ENCODE data around the gene LMTK3.

The LMTK3 gene

DNA sequence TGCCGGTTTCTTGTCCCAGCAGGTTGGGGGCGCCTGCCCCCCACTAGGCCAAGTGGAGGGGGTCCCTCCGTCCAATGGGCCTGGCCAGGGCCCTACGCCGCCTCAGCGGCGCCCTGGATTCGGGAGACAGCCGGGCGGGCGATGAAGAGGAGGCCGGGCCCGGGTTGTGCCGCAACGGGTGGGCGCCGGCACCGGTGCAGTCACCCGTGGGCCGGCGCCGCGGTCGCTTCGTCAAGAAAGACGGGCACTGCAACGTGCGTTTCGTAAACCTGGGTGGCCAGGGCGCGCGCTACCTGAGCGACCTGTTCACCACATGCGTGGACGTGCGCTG, 50.0 kb downstream of the LMTK3 start:
- ATAC-seq, result no peak

DNA sequence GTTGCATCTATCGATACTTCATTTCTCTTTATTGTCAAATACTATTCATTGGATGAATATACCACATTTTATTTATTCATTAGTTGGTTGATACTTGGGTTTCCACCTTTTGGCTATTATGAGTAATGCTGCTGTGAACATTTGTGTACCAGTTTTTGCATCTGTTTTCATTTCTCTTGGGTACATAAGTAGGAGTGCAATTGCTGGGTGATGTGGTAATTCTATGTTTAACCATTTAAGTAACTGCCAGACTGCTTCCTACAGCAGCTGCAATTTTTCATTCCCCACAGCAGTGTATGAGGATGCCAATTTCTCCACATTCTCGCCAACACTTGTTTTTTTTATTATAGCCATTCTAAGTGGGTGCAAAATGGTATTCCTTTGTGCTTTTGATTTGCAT, 53.6 kb downstream of the LMTK3 start:
- TF ChIP-seq, protein P1, sequence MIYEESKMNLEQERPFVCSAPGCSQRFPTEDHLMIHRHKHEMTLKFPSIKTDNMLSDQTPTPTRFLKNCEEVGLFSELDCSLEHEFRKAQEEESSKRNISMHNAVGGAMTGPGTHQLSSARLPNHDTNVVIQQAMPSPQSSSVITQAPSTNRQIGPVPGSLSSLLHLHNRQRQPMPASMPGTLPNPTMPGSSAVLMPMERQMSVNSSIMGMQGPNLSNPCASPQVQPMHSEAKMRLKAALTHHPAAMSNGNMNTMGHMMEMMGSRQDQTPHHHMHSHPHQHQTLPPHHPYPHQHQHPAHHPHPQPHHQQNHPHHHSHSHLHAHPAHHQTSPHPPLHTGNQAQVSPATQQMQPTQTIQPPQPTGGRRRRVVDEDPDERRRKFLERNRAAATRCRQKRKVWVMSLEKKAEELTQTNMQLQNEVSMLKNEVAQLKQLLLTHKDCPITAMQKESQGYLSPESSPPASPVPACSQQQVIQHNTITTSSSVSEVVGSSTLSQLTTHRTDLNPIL (CRISPR knock-in tag; IDR thresholded peaks at IDR 0.05; ENCODE audit: low read depth), result no peak
- TF ChIP-seq TCF4 (CRISPR knock-in tag; IDR thresholded peaks at IDR 0.05; ENCODE audit: borderline replicate concordance) (no peak), TOX (CRISPR knock-in tag; IDR thresholded peaks at IDR 0.05; ENCODE audit: borderline replicate concordance) (no peak), ZNF70 (CRISPR knock-in tag; IDR thresholded peaks at IDR 0.05) (no peak)
- TF ChIP-seq, protein P2, sequence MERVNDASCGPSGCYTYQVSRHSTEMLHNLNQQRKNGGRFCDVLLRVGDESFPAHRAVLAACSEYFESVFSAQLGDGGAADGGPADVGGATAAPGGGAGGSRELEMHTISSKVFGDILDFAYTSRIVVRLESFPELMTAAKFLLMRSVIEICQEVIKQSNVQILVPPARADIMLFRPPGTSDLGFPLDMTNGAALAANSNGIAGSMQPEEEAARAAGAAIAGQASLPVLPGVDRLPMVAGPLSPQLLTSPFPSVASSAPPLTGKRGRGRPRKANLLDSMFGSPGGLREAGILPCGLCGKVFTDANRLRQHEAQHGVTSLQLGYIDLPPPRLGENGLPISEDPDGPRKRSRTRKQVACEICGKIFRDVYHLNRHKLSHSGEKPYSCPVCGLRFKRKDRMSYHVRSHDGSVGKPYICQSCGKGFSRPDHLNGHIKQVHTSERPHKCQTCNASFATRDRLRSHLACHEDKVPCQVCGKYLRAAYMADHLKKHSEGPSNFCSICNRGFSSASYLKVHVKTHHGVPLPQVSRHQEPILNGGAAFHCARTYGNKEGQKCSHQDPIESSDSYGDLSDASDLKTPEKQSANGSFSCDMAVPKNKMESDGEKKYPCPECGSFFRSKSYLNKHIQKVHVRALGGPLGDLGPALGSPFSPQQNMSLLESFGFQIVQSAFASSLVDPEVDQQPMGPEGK (CRISPR knock-in tag; IDR thresholded peaks at IDR 0.05; ENCODE audit: borderline replicate concordance), result no peak
- TF ChIP-seq, protein P3, sequence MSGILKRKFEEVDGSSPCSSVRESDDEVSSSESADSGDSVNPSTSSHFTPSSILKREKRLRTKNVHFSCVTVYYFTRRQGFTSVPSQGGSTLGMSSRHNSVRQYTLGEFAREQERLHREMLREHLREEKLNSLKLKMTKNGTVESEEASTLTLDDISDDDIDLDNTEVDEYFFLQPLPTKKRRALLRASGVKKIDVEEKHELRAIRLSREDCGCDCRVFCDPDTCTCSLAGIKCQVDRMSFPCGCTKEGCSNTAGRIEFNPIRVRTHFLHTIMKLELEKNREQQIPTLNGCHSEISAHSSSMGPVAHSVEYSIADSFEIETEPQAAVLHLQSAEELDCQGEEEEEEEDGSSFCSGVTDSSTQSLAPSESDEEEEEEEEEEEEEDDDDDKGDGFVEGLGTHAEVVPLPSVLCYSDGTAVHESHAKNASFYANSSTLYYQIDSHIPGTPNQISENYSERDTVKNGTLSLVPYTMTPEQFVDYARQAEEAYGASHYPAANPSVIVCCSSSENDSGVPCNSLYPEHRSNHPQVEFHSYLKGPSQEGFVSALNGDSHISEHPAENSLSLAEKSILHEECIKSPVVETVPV (CRISPR knock-in tag; IDR thresholded peaks at IDR 0.05), result no peak
- no peak for ATAC-seq

More for the DNA sequence above, 50.0 kb downstream of the LMTK3 start:
- no peak for TF ChIP-seq ZFP3 (CRISPR knock-in tag; IDR thresholded peaks at IDR 0.05)

DNA sequence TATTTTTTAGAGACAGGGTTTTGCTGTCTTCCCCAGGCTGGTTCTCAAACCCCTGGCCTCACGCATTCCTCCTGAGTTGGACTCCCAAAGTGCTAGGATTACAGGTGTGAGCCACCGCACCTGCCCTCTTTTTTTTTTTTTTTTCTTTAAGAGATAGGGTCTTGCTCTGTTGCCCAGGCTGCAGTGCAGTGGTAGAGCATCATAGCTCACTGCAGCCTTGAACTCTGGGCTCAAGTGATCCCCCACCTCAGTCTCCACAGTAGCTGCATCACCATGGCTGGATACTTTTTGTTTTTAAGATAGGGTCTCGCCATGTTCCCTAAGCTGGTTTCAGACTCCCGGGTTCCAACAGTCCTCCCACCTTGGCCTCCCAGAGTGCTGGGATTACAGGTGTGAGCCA, 54.8 kb downstream of the LMTK3 start:
- no peak for ATAC-seq

DNA sequence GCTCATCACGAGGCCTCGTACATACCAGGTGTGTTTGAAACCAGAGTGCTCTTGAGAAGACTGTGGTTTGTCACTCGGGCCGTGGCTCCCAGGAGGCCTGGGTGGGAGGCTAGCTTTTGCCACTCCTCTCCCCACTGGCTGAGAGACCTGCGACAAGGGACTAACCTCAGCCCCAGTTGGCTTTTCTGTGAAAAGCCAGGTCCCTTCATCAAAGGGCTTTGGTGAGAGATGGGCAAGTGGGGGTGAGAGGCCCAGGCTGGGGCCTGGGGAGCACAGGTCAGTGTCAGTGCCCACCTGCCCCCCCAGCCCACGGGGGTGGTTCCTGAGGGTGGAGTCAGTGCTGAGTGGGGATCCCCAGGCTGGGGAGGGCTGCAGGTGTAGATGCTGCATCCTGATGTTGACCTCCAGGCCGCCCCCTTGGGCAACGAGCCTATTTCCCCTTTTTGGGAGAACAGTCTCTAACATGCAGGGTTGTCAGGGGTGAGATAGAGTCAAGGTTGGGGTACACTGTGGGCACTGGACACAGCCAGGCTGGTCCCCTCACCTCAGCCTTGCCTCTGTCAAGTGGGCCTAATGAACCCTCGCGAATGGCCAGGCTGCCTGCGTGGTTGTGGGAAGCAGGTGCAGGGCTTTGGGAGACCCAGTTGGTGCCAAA, 55.6 kb downstream of the LMTK3 start:
- no peak for ATAC-seq
- no peak for TF ChIP-seq ZNF8 (CRISPR knock-in tag; IDR thresholded peaks at IDR 0.05)
- TF ChIP-seq, protein P1 (CRISPR knock-in tag; IDR thresholded peaks at IDR 0.05; ENCODE audit: low read depth), result no peak
- no peak for TF ChIP-seq SNAI2 (CRISPR knock-in tag; IDR thresholded peaks at IDR 0.05)
- no peak for TF ChIP-seq PPARA (CRISPR knock-in tag; IDR thresholded peaks at IDR 0.05; ENCODE audit: borderline replicate concordance)
- TF ChIP-seq ZNF70 (CRISPR knock-in tag; IDR thresholded peaks at IDR 0.05), result no peak
- TF ChIP-seq ZFP30 (CRISPR knock-in tag; IDR thresholded peaks at IDR 0.05), result no peak
- TF ChIP-seq, protein P4, sequence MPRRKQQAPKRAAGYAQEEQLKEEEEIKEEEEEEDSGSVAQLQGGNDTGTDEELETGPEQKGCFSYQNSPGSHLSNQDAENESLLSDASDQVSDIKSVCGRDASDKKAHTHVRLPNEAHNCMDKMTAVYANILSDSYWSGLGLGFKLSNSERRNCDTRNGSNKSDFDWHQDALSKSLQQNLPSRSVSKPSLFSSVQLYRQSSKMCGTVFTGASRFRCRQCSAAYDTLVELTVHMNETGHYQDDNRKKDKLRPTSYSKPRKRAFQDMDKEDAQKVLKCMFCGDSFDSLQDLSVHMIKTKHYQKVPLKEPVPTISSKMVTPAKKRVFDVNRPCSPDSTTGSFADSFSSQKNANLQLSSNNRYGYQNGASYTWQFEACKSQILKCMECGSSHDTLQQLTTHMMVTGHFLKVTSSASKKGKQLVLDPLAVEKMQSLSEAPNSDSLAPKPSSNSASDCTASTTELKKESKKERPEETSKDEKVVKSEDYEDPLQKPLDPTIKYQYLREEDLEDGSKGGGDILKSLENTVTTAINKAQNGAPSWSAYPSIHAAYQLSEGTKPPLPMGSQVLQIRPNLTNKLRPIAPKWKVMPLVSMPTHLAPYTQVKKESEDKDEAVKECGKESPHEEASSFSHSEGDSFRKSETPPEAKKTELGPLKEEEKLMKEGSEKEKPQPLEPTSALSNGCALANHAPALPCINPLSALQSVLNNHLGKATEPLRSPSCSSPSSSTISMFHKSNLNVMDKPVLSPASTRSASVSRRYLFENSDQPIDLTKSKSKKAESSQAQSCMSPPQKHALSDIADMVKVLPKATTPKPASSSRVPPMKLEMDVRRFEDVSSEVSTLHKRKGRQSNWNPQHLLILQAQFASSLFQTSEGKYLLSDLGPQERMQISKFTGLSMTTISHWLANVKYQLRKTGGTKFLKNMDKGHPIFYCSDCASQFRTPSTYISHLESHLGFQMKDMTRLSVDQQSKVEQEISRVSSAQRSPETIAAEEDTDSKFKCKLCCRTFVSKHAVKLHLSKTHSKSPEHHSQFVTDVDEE (CRISPR knock-in tag; IDR thresholded peaks at IDR 0.05), result no peak

More for the DNA sequence above, 54.8 kb downstream of the LMTK3 start:
- TF ChIP-seq, protein P4 (CRISPR knock-in tag; IDR thresholded peaks at IDR 0.05), result no peak
- TF ChIP-seq, protein P1 (CRISPR knock-in tag; IDR thresholded peaks at IDR 0.05; ENCODE audit: low read depth), result no peak
- TF ChIP-seq ESRRG (CRISPR knock-in tag; IDR thresholded peaks at IDR 0.05), result no peak
- no peak for TF ChIP-seq ISL1 (CRISPR knock-in tag; IDR thresholded peaks at IDR 0.05)
- TF ChIP-seq ZNF565 (CRISPR knock-in tag; conservative IDR thresholded peaks at IDR 0.05; ENCODE audit: low read depth), result no peak
- no peak for TF ChIP-seq ZC3H10 (CRISPR knock-in tag; IDR thresholded peaks at IDR 0.05)
- TF ChIP-seq SNAI2 (CRISPR knock-in tag; IDR thresholded peaks at IDR 0.05), result no peak
- no peak for TF ChIP-seq BACH2 (CRISPR knock-in tag; IDR thresholded peaks at IDR 0.05; ENCODE audit: borderline replicate concordance)

All from SK-N-SH treated with all-trans-retinoic acid at 6 μM for 48 hours (cell line).